SK-N-SH treated with all-trans-retinoic acid at 6 μM for 48 hours (cell line): Measurements from ENCODE around the gene RNASE2.

ENCODE experiments used
- ATAC-seq: fragments of 200-7000 bp; cut with Tn5 transposase; 3 replicates; pipeline ENCODE4 v1.9.1; 2020; ENCODE audit warnings: mild to moderate bottlenecking, moderate library complexity
- ARNTL ChIP-seq: fragments of 450-650 bp; formaldehyde crosslinking; IDR thresholded peaks from 2 replicates; pipeline ENCODE4 v1.5.0; 2020; ENCODE audit warnings: low read depth, mild to moderate bottlenecking, moderate library complexity, borderline replicate concordance
- BACH2 ChIP-seq: fragments of 250-450 bp; sonication (Bioruptor Pico); IDR thresholded peaks from 2 replicates; pipeline ENCODE4 v1.9.0; 2021; ENCODE audit warnings: mild to moderate bottlenecking, borderline replicate concordance
- CREB5 ChIP-seq: fragments of 250-450 bp; sonication (Bioruptor Pico); IDR thresholded peaks from 2 replicates; pipeline ENCODE4 v1.5.1; 2020; ENCODE audit warnings: low read depth, mild to moderate bottlenecking, moderate library complexity
- CSDC2 ChIP-seq: fragments of 250-450 bp; sonication (Bioruptor Pico); IDR thresholded peaks from 2 replicates; pipeline ENCODE4 v1.5.0; 2020; ENCODE audit warnings: mild to moderate bottlenecking, moderate library complexity
- CSRNP3 ChIP-seq: fragments of 250-450 bp; sonication (Bioruptor Pico); IDR thresholded peaks from 2 replicates; pipeline ENCODE4 v1.5.1; 2021; ENCODE audit warnings: mild to moderate bottlenecking, moderate library complexity
- ESRRG ChIP-seq: fragments of 250-450 bp; sonication (Bioruptor Pico); IDR thresholded peaks from 2 replicates; pipeline ENCODE4 v1.6.1; 2021; ENCODE audit warnings: mild to moderate bottlenecking
- GLIS3 ChIP-seq: fragments of 250-450 bp; sonication (Bioruptor Pico); IDR thresholded peaks from 2 replicates; pipeline ENCODE4 v1.5.0; 2020; ENCODE audit warnings: mild to moderate bottlenecking, moderate library complexity
- ISL1 ChIP-seq: fragments of 250-450 bp; sonication (Bioruptor Pico); IDR thresholded peaks from 2 replicates; pipeline ENCODE4 v2.1.2; 2022; ENCODE audit warnings: mild to moderate bottlenecking, moderate library complexity
- OSR1 ChIP-seq: fragments of 250-450 bp; sonication (Bioruptor Pico); IDR thresholded peaks from 2 replicates; pipeline ENCODE4 v1.8.0; 2022; ENCODE audit warnings: moderate library complexity, mild to moderate bottlenecking, inconsistent platforms
- PATZ1 ChIP-seq: fragments of 250-450 bp; sonication (Bioruptor Pico); IDR thresholded peaks from 2 replicates; pipeline ENCODE4 v1.8.0; 2020; ENCODE audit warnings: mild to moderate bottlenecking, moderate library complexity, borderline replicate concordance
- POU6F1 ChIP-seq: fragments of 250-450 bp; sonication (Bioruptor Pico); IDR thresholded peaks from 2 replicates; pipeline ENCODE4 v1.8.0; 2021; ENCODE audit warnings: low read depth, mild to moderate bottlenecking, moderate library complexity, borderline replicate concordance
- PPARA ChIP-seq: fragments of 250-450 bp; sonication (Bioruptor Pico); IDR thresholded peaks from 2 replicates; pipeline ENCODE4 v1.5.0; 2020; ENCODE audit warnings: mild to moderate bottlenecking, borderline replicate concordance
- RARB ChIP-seq: fragments of 250-450 bp; sonication (Bioruptor Pico); IDR thresholded peaks from 2 replicates; pipeline ENCODE4 v1.8.0; 2021; ENCODE audit warnings: mild to moderate bottlenecking, moderate library complexity
- SNAI2 ChIP-seq: fragments of 250-450 bp; sonication (Bioruptor Pico); IDR thresholded peaks from 2 replicates; pipeline ENCODE4 v1.5.0; 2020; ENCODE audit warnings: mild to moderate bottlenecking, moderate library complexity
- TCF4 ChIP-seq: fragments of 250-450 bp; sonication (Bioruptor Pico); IDR thresholded peaks from 2 replicates; pipeline ENCODE4 v1.8.0; 2021; ENCODE audit warnings: mild to moderate bottlenecking, moderate library complexity, borderline replicate concordance
- TOX ChIP-seq: fragments of 250-450 bp; sonication (Bioruptor Pico); IDR thresholded peaks from 2 replicates; pipeline ENCODE4 v1.8.0; 2021; ENCODE audit warnings: mild to moderate bottlenecking, moderate library complexity, borderline replicate concordance
- TSHZ2 ChIP-seq: fragments of 250-450 bp; sonication (Bioruptor Pico); IDR thresholded peaks from 2 replicates; pipeline ENCODE4 v1.5.0; 2020; ENCODE audit warnings: mild to moderate bottlenecking, moderate library complexity
- ZC3H10 ChIP-seq: fragments of 250-450 bp; sonication (Bioruptor Pico); IDR thresholded peaks from 2 replicates; pipeline ENCODE4 v1.5.1; 2021; ENCODE audit warnings: mild to moderate bottlenecking, moderate library complexity
- ZFP3 ChIP-seq: fragments of 250-450 bp; sonication (Bioruptor Pico); IDR thresholded peaks from 2 replicates; pipeline ENCODE4 v1.5.0; 2020; ENCODE audit warnings: mild to moderate bottlenecking, moderate library complexity
- ZFP30 ChIP-seq: fragments of 450-650 bp; formaldehyde crosslinking; IDR thresholded peaks from 2 replicates; pipeline ENCODE4 v1.5.0; 2022; ENCODE audit warnings: mild to moderate bottlenecking, moderate library complexity
- ZNF565 ChIP-seq: fragments of 450-650 bp; formaldehyde crosslinking; conservative IDR thresholded peaks from 2 replicates; pipeline ENCODE4 v1.5.0; 2020; ENCODE audit warnings: low read depth, mild to moderate bottlenecking, moderate library complexity
- ZNF8 ChIP-seq: fragments of 450-650 bp; formaldehyde crosslinking; IDR thresholded peaks from 2 replicates; pipeline ENCODE4 v1.5.0; 2020; ENCODE audit warnings: mild to moderate bottlenecking, moderate library complexity

The RNASE2 gene

GRCh38 chr14:20997115-20997514 lies 41.8 kb downstream of the RNASE2 start:
- no peak for ATAC-seq

GRCh38 chr14:20997564-20997963 lies 42.3 kb downstream of the RNASE2 start:
- no peak for TF ChIP-seq POU6F1 (CRISPR knock-in tag)
- TF ChIP-seq, all 23 proteins: peak for 0
- no peak for ATAC-seq

More at GRCh38 chr14:20997115-20997514, 41.8 kb downstream of the RNASE2 start:
- no peak for TF ChIP-seq OSR1 (CRISPR knock-in tag)
- no peak for TF ChIP-seq ESRRG (CRISPR knock-in tag)
- TF ChIP-seq TCF4 (CRISPR knock-in tag): no peak
- TF ChIP-seq TOX (CRISPR knock-in tag): no peak
- TF ChIP-seq ZC3H10 (CRISPR knock-in tag): no peak
- no peak for TF ChIP-seq PATZ1 (CRISPR knock-in tag)
- no peak for TF ChIP-seq POU6F1 (CRISPR knock-in tag)
- no peak for TF ChIP-seq ISL1 (CRISPR knock-in tag)
- TF ChIP-seq SNAI2 (CRISPR knock-in tag): no peak
- no peak for TF ChIP-seq CREB5 (CRISPR knock-in tag)
- TF ChIP-seq PPARA (CRISPR knock-in tag): no peak
- no peak for TF ChIP-seq GLIS3
- no peak for TF ChIP-seq TSHZ2
- no peak for TF ChIP-seq ZFP30 (CRISPR knock-in tag)
- no peak for TF ChIP-seq ZNF8 (CRISPR knock-in tag)
- no peak for TF ChIP-seq ZNF565 (CRISPR knock-in tag)
- TF ChIP-seq BACH2: no peak
- TF ChIP-seq ZFP3 (CRISPR knock-in tag): no peak
- TF ChIP-seq ARNTL (CRISPR knock-in tag): no peak
- TF ChIP-seq CSRNP3 (CRISPR knock-in tag): no peak

- ATAC-seq: no peak; the same call in 2 of the 3 replicates
- TF ChIP-seq OSR1 (CRISPR knock-in tag): no peak
- TF ChIP-seq CSRNP3 (CRISPR knock-in tag): no peak
- TF ChIP-seq ZNF565 (CRISPR knock-in tag): no peak
- TF ChIP-seq ARNTL (CRISPR knock-in tag): no peak
- no peak for TF ChIP-seq CSDC2
- no peak for TF ChIP-seq ZFP3 (CRISPR knock-in tag)
- no peak for TF ChIP-seq TCF4 (CRISPR knock-in tag)
- no peak for TF ChIP-seq TSHZ2
- TF ChIP-seq RARB (CRISPR knock-in tag): no peak
Observed at GRCh38 chr14:20998139-20998538, 42.9 kb downstream of the RNASE2 start.
